Pancreas (tissue), 10 donors: ENCODE results near the gene STK11. TPM values are rescaled to one million over a fixed set of nuclear protein-coding genes. Genes with fewer than 3 reads are reported as not detected.

Experiments used
- ATAC-seq, 4 donors: fragments of 200-7000 bp; cut with Tn5 transposase; one replicate each; pipeline versions ENCODE4 v1.8.0 to v1.9.1; 2020; ENCODE audit warnings: mild to moderate bottlenecking in 4 of 4, moderate library complexity in 4 of 4
- DNase-seq, 6 donors: peaks; one replicate each; pipeline ENCODE4 v3.0.0-alpha.2; 2020
- FAIRE-seq: peaks from 2 replicates; lab custom pipeline; 2012; peaks lifted over from hg19 to GRCh38; lab: Jason Lieb, UNC
- H3K27ac ChIP-seq, 4 donors: fragments of 200-600 bp; sonication (generic); 1 replicate in 3 of 4; 2 replicates in 1 of 4; pipeline versions ENCODE4 v1.5.0 to v1.8.0; 2020
- H3K27me3 ChIP-seq, 4 donors: fragments of 200-600 bp; one replicate each; pipeline ENCODE4 v1.8.0; 2021
- H3K36me3 ChIP-seq, 3 donors: fragments of 200-600 bp; sonication (generic) in 1 of 3; one replicate each; pipeline versions ENCODE4 v1.5.0 to v1.8.0; 2020 to 2021
- H3K4me1 ChIP-seq, 3 donors: fragments of 200-600 bp; one replicate each; pipeline ENCODE4 v1.8.0; 2021
- H3K4me3 ChIP-seq, 4 donors: fragments of 200-600 bp; sonication (generic) in 2 of 4; one replicate each; pipeline versions ENCODE4 v1.5.0 to v1.8.0; 2020 to 2021
- H3K9me3 ChIP-seq, 4 donors: fragments of 200-600 bp; one replicate each; pipeline ENCODE4 v1.8.0; 2021
- WGBS, 2 donors: extraction: QIAGEN DNeasy Blood & Tissue Kit; methylation state at CpG; one replicate each; pipeline ENCODE4 v1.1.7; 2013; 5-methylcytosine and 5-hydroxymethylcytosine counted together
- intact Hi-C, 3 donors: fragments of 100-400 bp; cut with DNase I; formaldehyde crosslinking; loops; one replicate each; pipeline versions ENCODE4 v1.11.1 to v1.14.2; 2022
- polyA plus RNA-seq, 2 donors: library from polyadenylated mRNA; stranded (reverse); fragments of 200-250 nt; gene quantifications; one replicate each; pipeline ENCODE4 v1.2.3, GENCODE V29; 2013
- total RNA-seq, 6 donors: library from RNA; stranded (reverse); fragmentation: NEBNext Ultra II Directional in 4 of 6; extraction: Animal tissue kit (Norgen Biotek cat#: 25700) in 4 of 6; gene quantifications; one replicate each; pipeline versions ENCODE4 v1.2.1 to v1.2.4, GENCODE V29; 2021 to 2023
- TF ChIP-seq, protein P1 (sequence below), 4 donors: fragments of 200-600 bp; sonication (generic) in 3 of 4; IDR thresholded peaks; one replicate each; pipeline versions ENCODE4 v1.5.0 to v1.8.0; 2021; ENCODE audit warnings: antibody characterized with exemption in 4 of 4
- donor health status: healthy with polysubstance abuse.
- donor health status: DM: no; HTN: no; CAD: no; lungs with moderate emphysema.
- donor health status: DM: no; HTN: no; CAD: no.
- donor health status: control.
- donor health status: control.
- donor health status: Bipolar disorder and iron deficiency.
- donor health status: DM: yes; HTN: yes; CAD: no.
- donor health status: DM: no; HTN: no; CAD: no.
- donor health status: DM: no; HTN: no; CAD: no.
- donor health status: DM: yes; HTN: yes; CAD: no.

STK11 gene
- total and polyA plus RNA-seq, 8 donors, result 20.1 to 62.2 (median 24.8) TPM

DNA sequence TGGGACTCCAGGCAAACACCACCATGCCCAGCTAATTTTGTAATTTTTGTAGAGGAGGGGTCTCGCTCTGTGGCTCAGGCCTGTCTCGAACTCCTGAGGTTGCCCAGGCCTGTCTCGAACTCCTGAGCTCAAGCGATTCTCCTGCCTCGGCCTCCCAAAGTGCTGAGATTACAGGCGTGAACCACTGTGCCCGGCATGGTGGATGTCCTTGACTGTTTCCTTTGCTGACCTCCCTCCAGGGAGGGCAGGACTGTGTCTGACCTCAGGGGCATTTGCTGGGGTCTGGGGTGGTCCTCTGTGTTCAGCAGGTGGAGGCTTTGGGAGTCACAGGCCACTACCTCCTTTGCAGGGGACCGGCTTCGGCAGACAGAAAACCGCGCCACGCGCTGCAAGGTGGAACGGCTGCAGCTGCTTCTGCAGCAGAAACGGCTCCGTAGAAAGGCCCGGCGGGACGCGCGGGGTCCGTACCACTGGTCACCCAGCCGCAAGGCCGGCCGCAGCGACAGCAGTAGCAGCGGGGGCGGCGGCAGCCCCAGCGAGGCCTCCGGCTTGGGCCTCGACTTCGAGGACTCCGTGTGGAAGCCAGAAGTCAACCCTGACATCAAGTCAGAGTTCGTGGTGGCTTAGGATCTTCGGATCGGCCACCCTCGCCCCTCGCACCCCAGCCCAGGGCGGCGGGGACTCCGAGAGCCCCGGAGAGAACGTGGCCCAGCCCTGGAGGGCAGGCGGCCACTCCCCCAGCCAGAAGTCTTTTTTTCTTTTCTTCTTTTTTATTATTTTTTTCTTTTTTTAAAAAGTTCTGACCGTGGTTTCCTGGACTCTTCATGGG is 51.3 kb downstream of the STK11 start:
- FAIRE-seq (no peak), ATAC-seq (no peak), DNase-seq (peak in 1 of 6 donors; percentile 30)
- WGBS, 2 donors, result 88 to 89% methylated on average over 46 of the region's 46 CpGs
- H3K9me3 ChIP-seq, result no peaks in the 10 kb centered on the region
- H3K4me3 ChIP-seq, result no peak overlapping the region
- intact Hi-C loops, result no loop called here
- H3K4me1 ChIP-seq, result peaks cover 12 to 69% (median 30%) of the 10 kb centered on the region in 3 donors
- H3K27me3 ChIP-seq, result no peaks in the 10 kb centered on the region
- H3K36me3 ChIP-seq, result peaks cover 8 to 40% (median 34%) of the 10 kb centered on the region in 3 donors
- peak overlapping the region in 2 of 4 donors; percentile 5 to 8 for H3K27ac ChIP-seq
- TF ChIP-seq, protein P1, sequence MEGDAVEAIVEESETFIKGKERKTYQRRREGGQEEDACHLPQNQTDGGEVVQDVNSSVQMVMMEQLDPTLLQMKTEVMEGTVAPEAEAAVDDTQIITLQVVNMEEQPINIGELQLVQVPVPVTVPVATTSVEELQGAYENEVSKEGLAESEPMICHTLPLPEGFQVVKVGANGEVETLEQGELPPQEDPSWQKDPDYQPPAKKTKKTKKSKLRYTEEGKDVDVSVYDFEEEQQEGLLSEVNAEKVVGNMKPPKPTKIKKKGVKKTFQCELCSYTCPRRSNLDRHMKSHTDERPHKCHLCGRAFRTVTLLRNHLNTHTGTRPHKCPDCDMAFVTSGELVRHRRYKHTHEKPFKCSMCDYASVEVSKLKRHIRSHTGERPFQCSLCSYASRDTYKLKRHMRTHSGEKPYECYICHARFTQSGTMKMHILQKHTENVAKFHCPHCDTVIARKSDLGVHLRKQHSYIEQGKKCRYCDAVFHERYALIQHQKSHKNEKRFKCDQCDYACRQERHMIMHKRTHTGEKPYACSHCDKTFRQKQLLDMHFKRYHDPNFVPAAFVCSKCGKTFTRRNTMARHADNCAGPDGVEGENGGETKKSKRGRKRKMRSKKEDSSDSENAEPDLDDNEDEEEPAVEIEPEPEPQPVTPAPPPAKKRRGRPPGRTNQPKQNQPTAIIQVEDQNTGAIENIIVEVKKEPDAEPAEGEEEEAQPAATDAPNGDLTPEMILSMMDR (IDR thresholded peaks at IDR 0.05), result no peak

DNA sequence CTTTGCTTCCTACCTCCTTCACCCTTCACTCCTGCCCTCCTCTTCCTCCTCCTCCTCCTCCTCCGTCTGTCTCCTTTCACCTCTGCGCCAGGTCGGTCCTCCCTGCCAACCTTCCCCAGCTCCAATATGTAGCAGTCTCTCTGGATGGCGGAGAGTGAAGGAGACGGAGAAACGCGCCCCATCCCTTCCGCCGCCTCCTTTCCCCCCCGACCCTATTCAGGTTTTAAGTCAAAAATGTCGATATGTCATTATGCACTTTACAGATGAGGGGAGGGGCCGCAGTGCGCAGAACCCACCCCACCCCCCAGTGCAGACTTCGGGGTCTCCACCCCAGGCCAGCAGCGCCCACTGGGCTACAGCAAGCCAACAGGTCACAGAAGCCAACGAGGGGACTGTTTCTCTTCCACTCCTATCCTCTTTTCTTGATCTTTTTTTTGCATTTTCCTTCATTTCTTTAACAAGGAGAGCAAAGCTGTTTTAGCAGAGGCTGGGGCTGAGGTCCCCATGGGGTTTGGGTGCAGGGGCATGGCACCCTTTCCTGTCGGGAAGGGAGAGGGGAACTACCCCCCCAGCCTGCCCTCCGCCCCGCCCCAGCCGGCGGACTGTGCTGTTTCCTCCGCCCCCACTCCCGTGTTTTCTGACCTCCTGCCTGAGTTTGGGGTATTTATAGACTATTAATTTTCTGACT is 52.0 kb downstream of the STK11 start:
- no peak overlapping the region for H3K4me3 ChIP-seq
- no peak for ATAC-seq
- TF ChIP-seq, protein P1 (IDR thresholded peaks at IDR 0.05), result no peak
- FAIRE-seq, result no peak
- 71 to 73% methylated on average over 22 to 23 of the region's 23 CpGs for WGBS, 2 donors
- no peak for DNase-seq
- intact Hi-C loops, result no loop called here
- peaks cover 18 to 76% (median 38%) of the 10 kb centered on the region in 3 donors for H3K4me1 ChIP-seq
- H3K36me3 ChIP-seq, result peaks cover 8 to 40% (median 34%) of the 10 kb centered on the region in 3 donors
- H3K27ac ChIP-seq, result peak overlapping the region in 3 of 4 donors; percentile 30 to 96 (median 38)
- no peaks in the 10 kb centered on the region for H3K27me3 ChIP-seq
- no peaks in the 10 kb centered on the region for H3K9me3 ChIP-seq

DNA sequence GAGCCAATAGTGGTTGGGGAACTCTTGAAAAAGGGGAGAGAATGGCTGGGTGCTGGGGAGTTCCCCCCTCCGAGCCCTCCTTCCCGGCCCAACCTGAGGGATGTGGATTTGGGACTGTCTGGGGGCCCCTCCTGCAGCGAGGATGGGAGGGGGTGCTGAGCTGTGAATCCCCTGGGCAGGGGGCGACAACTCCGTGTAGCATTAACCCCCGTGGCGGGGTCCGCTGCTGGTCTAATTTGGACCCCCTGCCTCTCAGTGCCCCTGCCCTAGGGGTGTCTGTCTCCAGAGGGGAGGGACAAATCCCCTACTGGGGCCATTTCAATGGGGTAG is 52.5 kb downstream of the STK11 start:
- H3K4me3 ChIP-seq, result no peak overlapping the region
- DNase-seq, result no peak
- 77 to 89% methylated on average over 8 of the region's 8 CpGs for WGBS, 2 donors
- TF ChIP-seq, protein P1 (IDR thresholded peaks at IDR 0.05), result no peak
- H3K27me3 ChIP-seq, result no peaks in the 10 kb centered on the region
- peak overlapping the region in 3 of 4 donors; percentile 30 to 96 (median 38) for H3K27ac ChIP-seq
- H3K4me1 ChIP-seq, result peaks cover 22 to 81% (median 41%) of the 10 kb centered on the region in 3 donors
- FAIRE-seq, result no peak
- H3K36me3 ChIP-seq, result peaks cover 8 to 40% (median 34%) of the 10 kb centered on the region in 3 donors
- intact Hi-C loops, result no loop called here
- no peaks in the 10 kb centered on the region for H3K9me3 ChIP-seq
- no peak for ATAC-seq

DNA sequence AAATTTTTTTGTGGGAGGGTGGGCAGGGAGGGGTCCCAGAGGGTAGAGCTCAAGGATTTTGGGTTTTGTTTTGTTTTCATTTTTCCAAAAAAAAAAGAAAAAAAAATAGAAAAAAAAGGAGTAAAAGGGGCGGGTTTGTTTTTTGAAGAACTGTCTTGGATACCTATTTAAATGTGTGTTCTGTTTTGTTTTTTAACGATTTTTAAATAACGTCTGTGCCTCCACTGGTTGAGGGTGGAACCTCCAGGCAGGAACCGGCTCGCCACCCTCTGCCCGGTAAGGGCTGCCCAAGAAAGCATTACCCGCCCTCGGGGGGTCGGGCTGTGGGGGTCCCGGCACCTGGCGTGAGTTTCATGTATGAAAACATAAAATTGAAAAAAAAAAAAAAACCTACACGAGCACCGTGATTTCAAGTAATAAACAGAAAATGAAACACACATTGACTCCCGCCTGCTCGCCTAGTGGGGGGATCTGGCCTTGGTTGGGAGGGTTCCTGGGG is 53.2 kb downstream of the STK11 start:
- Histone ChIP-seq H3K9me3 (no peaks in the 10 kb centered on the region), H3K36me3 (peaks cover 8 to 40% (median 33%) of the 10 kb centered on the region in 3 donors), H3K4me1 (peaks cover 17 to 80% (median 37%) of the 10 kb centered on the region in 3 donors), H3K27me3 (no peaks in the 10 kb centered on the region), H3K4me3 (peak overlapping the region in 1 of 4 donors; percentile 14), H3K27ac (peak overlapping the region; percentile 95 to 98 (median 97))
- intact Hi-C loops, result no loop called here
- ATAC-seq (no peak), DNase-seq (no peak), FAIRE-seq (no peak)
- TF ChIP-seq, protein P1 (IDR thresholded peaks at IDR 0.05), result no peak
- 35 to 48% methylated on average over 15 of the region's 15 CpGs for WGBS, 2 donors
